Neuron (in vitro differentiated cells): ENCODE data around the gene PRELID3B.

Experiments
- H2AFZ ChIP-seq: one replicate; pipeline ENCODE4 v1.6.1; 2013; ENCODE audit warnings: low read depth, mild to moderate bottlenecking, inconsistent platforms, low read length, moderate library complexity
- H3K27me3 ChIP-seq: one replicate; pipeline ENCODE4 v1.6.1; 2013; ENCODE audit warnings: low read length; ENCODE audit not compliant: insufficient read depth
- H3K36me3 ChIP-seq: one replicate; pipeline ENCODE4 v1.6.1; 2013; ENCODE audit warnings: low read length; ENCODE audit not compliant: insufficient read depth
- H3K4me1 ChIP-seq: one replicate; pipeline ENCODE4 v1.6.1; 2013; ENCODE audit warnings: low read length; ENCODE audit not compliant: insufficient read depth
- H3K4me3 ChIP-seq: 2 replicates; pipeline ENCODE4 v1.5.1; 2013; ENCODE audit warnings: mild to moderate bottlenecking, low read length, moderate library complexity
- H3K9me3 ChIP-seq: one replicate; pipeline ENCODE4 v1.6.1; 2013; ENCODE audit warnings: low read length

PRELID3B gene

GRCh38 chr20:58988565-58988882 lies 54.1 kb downstream of the PRELID3B start:
- no peaks in the 10 kb centered on the region for H3K9me3 ChIP-seq
- no peak overlapping the region for H3K4me3 ChIP-seq
- no peak overlapping the region for H2AFZ ChIP-seq
- no peaks in the 10 kb centered on the region for H3K27me3 ChIP-seq
- H3K4me1 ChIP-seq: no peaks in the 10 kb centered on the region
- peaks cover 76% of the 10 kb centered on the region for H3K36me3 ChIP-seq

GRCh38 chr20:58987790-58988564 lies 54.6 kb downstream of the PRELID3B start:
- Histone ChIP-seq H3K9me3 (no peaks in the 10 kb centered on the region), H2AFZ (no peak overlapping the region), H3K4me3 (no peak overlapping the region), H3K27me3 (no peaks in the 10 kb centered on the region), H3K4me1 (no peaks in the 10 kb centered on the region), H3K36me3 (peaks cover 70% of the 10 kb centered on the region)

GRCh38 chr20:58986968-58987517 lies 55.5 kb downstream of the PRELID3B start:
- no peak overlapping the region for H2AFZ ChIP-seq
- H3K9me3 ChIP-seq: no peaks in the 10 kb centered on the region
- no peaks in the 10 kb centered on the region for H3K27me3 ChIP-seq
- H3K36me3 ChIP-seq: peaks cover 61% of the 10 kb centered on the region
- H3K4me1 ChIP-seq: no peaks in the 10 kb centered on the region
- no peak overlapping the region for H3K4me3 ChIP-seq

GRCh38 chr20:58986286-58986967 lies 56.2 kb downstream of the PRELID3B start:
- Histone ChIP-seq H3K9me3 (no peaks in the 10 kb centered on the region), H2AFZ (no peak overlapping the region), H3K4me1 (no peaks in the 10 kb centered on the region), H3K4me3 (no peak overlapping the region), H3K36me3 (peaks cover 55% of the 10 kb centered on the region), H3K27me3 (no peaks in the 10 kb centered on the region)

- H3K36me3 ChIP-seq: peaks cover 47% of the 10 kb centered on the region
- no peak overlapping the region for H2AFZ ChIP-seq
- H3K4me1 ChIP-seq: no peaks in the 10 kb centered on the region
- H3K27me3 ChIP-seq: no peaks in the 10 kb centered on the region
- no peaks in the 10 kb centered on the region for H3K9me3 ChIP-seq
- H3K4me3 ChIP-seq: no peak overlapping the region
These were observed 56.9 kb downstream of the PRELID3B start for GRCh38 chr20:58985656-58986055.

- no peak overlapping the region for H2AFZ ChIP-seq
- peaks cover 41% of the 10 kb centered on the region for H3K36me3 ChIP-seq
- H3K27me3 ChIP-seq: no peaks in the 10 kb centered on the region
- H3K4me1 ChIP-seq: no peaks in the 10 kb centered on the region
- no peaks in the 10 kb centered on the region for H3K9me3 ChIP-seq
- no peak overlapping the region for H3K4me3 ChIP-seq
These were observed 57.9 kb downstream of the PRELID3B start for GRCh38 chr20:58984691-58985090.
